ENCODE results near the gene CAPN10.

Gene CAPN10

DNA sequence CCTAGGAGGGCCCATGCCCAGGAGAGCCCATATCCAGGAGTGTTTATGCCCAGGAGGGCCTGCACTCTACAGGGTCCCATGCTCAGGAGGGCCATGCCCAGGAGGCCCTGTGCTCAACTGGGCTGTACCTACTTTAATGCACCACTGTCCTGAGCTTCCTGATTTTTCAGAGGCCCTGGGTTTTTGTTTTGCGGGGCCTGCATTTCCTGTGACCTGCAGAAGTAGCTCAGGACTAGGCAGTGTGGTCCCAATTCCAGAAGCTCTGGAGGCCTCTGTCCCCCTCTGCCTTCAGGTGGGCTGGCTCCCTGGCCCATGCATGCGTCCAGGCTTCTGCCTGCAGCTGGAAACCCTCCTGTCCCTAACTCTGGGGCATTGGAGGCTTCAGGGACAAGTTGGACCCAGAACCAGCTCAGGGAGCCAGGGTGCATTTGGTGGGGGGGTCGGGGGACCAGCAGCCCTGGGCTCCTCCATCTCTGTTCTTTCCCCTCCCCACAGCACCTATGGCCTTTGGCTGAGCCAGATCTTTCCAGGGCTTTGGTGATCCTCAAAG, 49.5 kb downstream of the CAPN10 start:
- TF ChIP-seq, protein P1, sequence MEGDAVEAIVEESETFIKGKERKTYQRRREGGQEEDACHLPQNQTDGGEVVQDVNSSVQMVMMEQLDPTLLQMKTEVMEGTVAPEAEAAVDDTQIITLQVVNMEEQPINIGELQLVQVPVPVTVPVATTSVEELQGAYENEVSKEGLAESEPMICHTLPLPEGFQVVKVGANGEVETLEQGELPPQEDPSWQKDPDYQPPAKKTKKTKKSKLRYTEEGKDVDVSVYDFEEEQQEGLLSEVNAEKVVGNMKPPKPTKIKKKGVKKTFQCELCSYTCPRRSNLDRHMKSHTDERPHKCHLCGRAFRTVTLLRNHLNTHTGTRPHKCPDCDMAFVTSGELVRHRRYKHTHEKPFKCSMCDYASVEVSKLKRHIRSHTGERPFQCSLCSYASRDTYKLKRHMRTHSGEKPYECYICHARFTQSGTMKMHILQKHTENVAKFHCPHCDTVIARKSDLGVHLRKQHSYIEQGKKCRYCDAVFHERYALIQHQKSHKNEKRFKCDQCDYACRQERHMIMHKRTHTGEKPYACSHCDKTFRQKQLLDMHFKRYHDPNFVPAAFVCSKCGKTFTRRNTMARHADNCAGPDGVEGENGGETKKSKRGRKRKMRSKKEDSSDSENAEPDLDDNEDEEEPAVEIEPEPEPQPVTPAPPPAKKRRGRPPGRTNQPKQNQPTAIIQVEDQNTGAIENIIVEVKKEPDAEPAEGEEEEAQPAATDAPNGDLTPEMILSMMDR (IDR thresholded peaks at IDR 0.05; ENCODE audit: borderline replicate concordance, extremely low read depth, low read length, poor library complexity, severe bottlenecking): no peak
- no peak for TF ChIP-seq EZH2 (IDR thresholded peaks at IDR 0.05; ENCODE audit: borderline replicate concordance, low read depth, low read length, severe bottlenecking)
- Histone ChIP-seq H3K4me2 (ENCODE audit: insufficient read depth, low read length) (no peak overlapping the region), H3K9me3 (ENCODE audit: insufficient read depth, low read length, severe bottlenecking) (peaks cover 18% of the 10 kb centered on the region), H3K9ac (ENCODE audit: low read depth, low read length) (no peak overlapping the region), H3K4me1 (ENCODE audit: insufficient read depth, low read length) (no peaks in the 10 kb centered on the region), H3K27ac (ENCODE audit: low read length) (no peak overlapping the region), H3K79me2 (ENCODE audit: insufficient read depth, low read length) (no peaks in the 10 kb centered on the region), H3K36me3 (ENCODE audit: insufficient read depth, low read length) (no peaks in the 10 kb centered on the region), H2AFZ (ENCODE audit: low read depth, low read length) (no peak overlapping the region), H3K27me3 (ENCODE audit: insufficient read depth, low read length, poor library complexity) (no peaks in the 10 kb centered on the region), H3K4me3 (ENCODE audit: low read depth in 1 of 2, low read length in 2 of 2) (no peak overlapping the region), H4K20me1 (ENCODE audit: insufficient read depth, low read length) (no peaks in the 10 kb centered on the region)
- no peak for DNase-seq
- ATAC-seq (ENCODE audit: insufficient read depth, low read depth): no peak

DNA sequence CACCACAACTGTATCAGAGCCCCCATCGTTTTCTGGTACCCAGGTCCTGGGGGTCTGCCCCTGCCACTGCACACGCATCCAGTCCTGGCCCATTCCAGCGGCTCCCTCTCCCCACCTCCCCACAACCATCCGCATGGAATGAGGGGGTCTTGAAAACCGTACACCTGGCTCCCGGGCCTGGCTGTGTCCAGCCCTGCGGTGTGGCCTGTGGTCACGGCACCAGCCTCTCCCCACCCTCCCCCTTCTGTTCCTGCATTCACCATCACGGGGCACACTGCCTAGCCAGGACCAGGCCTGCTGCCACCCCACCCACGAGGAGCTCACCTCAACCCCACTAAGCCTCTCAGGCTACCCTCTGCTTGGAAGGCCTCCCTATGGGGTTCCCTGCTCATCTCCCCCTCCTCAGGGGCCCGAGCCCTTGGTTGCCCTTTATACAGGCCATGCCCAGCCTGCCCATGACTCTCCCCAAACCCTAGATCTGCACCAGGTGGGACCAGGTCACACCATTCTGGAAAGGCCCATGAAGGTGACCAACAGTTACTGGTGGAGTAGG, 50.1 kb downstream of the CAPN10 start:
- Histone ChIP-seq H3K4me3 (ENCODE audit: low read depth in 1 of 2, low read length in 2 of 2) (no peak overlapping the region), H4K20me1 (ENCODE audit: insufficient read depth, low read length) (no peaks in the 10 kb centered on the region), H2AFZ (ENCODE audit: low read depth, low read length) (no peak overlapping the region), H3K4me1 (ENCODE audit: insufficient read depth, low read length) (no peaks in the 10 kb centered on the region), H3K4me2 (ENCODE audit: insufficient read depth, low read length) (no peak overlapping the region), H3K9me3 (ENCODE audit: insufficient read depth, low read length, severe bottlenecking) (peaks cover 18% of the 10 kb centered on the region), H3K9ac (ENCODE audit: low read depth, low read length) (no peak overlapping the region), H3K79me2 (ENCODE audit: insufficient read depth, low read length) (no peaks in the 10 kb centered on the region), H3K27ac (ENCODE audit: low read length) (no peak overlapping the region), H3K27me3 (ENCODE audit: insufficient read depth, low read length, poor library complexity) (no peaks in the 10 kb centered on the region), H3K36me3 (ENCODE audit: insufficient read depth, low read length) (no peaks in the 10 kb centered on the region)
- no peak for DNase-seq
- TF ChIP-seq EZH2 (IDR thresholded peaks at IDR 0.05; ENCODE audit: borderline replicate concordance, low read depth, low read length, severe bottlenecking): no peak
- TF ChIP-seq, protein P1 (IDR thresholded peaks at IDR 0.05; ENCODE audit: borderline replicate concordance, extremely low read depth, low read length, poor library complexity, severe bottlenecking): no peak
- no peak for ATAC-seq (ENCODE audit: insufficient read depth, low read depth)

DNA sequence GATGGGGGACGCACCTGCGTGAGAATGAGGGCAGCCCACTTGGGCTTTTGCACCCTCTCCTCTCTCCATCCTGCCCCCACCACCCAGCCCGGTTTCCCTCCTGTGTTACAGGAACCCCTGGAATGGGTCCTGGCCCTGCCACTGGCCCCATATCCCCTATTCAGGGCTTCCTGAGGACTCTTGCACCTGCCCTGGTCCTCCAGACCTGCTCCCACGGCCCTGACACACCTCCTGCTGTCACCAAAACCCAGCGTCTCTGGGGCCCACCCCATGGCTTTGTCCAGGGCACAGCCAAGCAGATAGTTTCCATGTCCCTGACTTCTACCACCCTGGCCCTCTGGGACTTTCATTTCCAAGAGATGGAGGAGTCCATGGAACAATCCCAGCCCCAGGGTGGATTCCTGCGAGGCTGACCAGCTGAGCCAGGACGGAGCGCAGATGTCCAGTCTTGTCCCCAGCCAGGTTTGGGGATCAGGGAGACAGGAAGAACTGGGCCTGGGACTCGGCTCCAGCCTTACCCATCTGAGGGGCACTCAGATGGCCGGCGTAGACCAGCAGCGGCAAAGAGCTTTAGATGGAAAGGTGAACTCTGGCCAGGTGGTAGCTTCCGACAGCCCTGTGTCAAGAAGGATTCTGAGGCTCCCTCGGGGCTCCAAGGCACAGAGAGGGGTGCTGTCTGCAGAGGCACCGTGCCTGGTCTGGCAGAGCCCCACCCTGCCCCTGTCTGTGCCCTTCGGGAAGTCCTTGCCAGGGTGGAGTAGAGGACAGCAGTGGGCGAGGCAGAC, 50.8 kb downstream of the CAPN10 start:
- H3K27ac ChIP-seq (ENCODE audit: low read length): no peak overlapping the region
- ATAC-seq (ENCODE audit: insufficient read depth, low read depth) (no peak), DNase-seq (no peak)
- no peaks in the 10 kb centered on the region for H4K20me1 ChIP-seq (ENCODE audit: insufficient read depth, low read length)
- H2AFZ ChIP-seq (ENCODE audit: low read depth, low read length): no peak overlapping the region
- H3K36me3 ChIP-seq (ENCODE audit: insufficient read depth, low read length): no peaks in the 10 kb centered on the region
- peaks cover 15% of the 10 kb centered on the region for H3K9me3 ChIP-seq (ENCODE audit: insufficient read depth, low read length, severe bottlenecking)
- H3K9ac ChIP-seq (ENCODE audit: low read depth, low read length): no peak overlapping the region
- TF ChIP-seq, protein P1 (IDR thresholded peaks at IDR 0.05; ENCODE audit: borderline replicate concordance, extremely low read depth, low read length, poor library complexity, severe bottlenecking): no peak
- no peak for TF ChIP-seq EZH2 (IDR thresholded peaks at IDR 0.05; ENCODE audit: borderline replicate concordance, low read depth, low read length, severe bottlenecking)
- H3K4me1 ChIP-seq (ENCODE audit: insufficient read depth, low read length): no peaks in the 10 kb centered on the region
- H3K4me2 ChIP-seq (ENCODE audit: insufficient read depth, low read length): no peak overlapping the region
- H3K79me2 ChIP-seq (ENCODE audit: insufficient read depth, low read length): no peaks in the 10 kb centered on the region
- no peak overlapping the region for H3K4me3 ChIP-seq (ENCODE audit: low read depth in 1 of 2, low read length in 2 of 2)
- no peaks in the 10 kb centered on the region for H3K27me3 ChIP-seq (ENCODE audit: insufficient read depth, low read length, poor library complexity)
